Skeletal muscle satellite cell (primary cell): Measurements from ENCODE around the gene CTDSPL2.
A peak's percentile ranks its signal among the peaks of the same experiment; 100 is the strongest.
"Not testable (repeated sequence)": the region's sequence is repeated elsewhere in the genome, so short reads cannot be mapped to it uniquely, and the experiment has no call there.

Experiments used
- H3K27me3 ChIP-seq: 2 replicates; pipeline ENCODE4 v1.7.0; 2013; ENCODE audit warnings: low read length; ENCODE audit not compliant: control insufficient read depth, insufficient read depth
- H3K36me3 ChIP-seq: 2 replicates; pipeline ENCODE4 v1.7.0; 2013; ENCODE audit warnings: mild to moderate bottlenecking, control low read depth, low read length; ENCODE audit not compliant: insufficient read depth
- H3K4me1 ChIP-seq: 2 replicates; pipeline ENCODE4 v1.7.0; 2013; ENCODE audit warnings: low read length; ENCODE audit not compliant: control insufficient read depth, insufficient read depth
- H3K4me2 ChIP-seq: 2 replicates; pipeline ENCODE4 v1.7.0; 2013; ENCODE audit warnings: mild to moderate bottlenecking, low read length
- H3K4me3 ChIP-seq: 2 replicates; pipeline ENCODE4 v1.7.0; 2013; ENCODE audit warnings: low read length
- H3K9ac ChIP-seq: 2 replicates; pipeline ENCODE4 v1.7.0; 2013; ENCODE audit warnings: mild to moderate bottlenecking, low read depth, low read length, moderate library complexity
- H3K9me3 ChIP-seq: replicated peaks from 2 replicates; pipeline ENCODE4 v1.7.0; 2013; ENCODE audit warnings: mild to moderate bottlenecking, control low read depth, low read length

The CTDSPL2 gene

GRCh38 chr15:44530653-44531052, 103.2 kb downstream of the CTDSPL2 start:
- Histone ChIP-seq H3K9me3 (no peaks in the 10 kb centered on the region), H3K4me3 (no peak overlapping the region), H3K4me2 (no peak overlapping the region), H3K9ac (no peak overlapping the region), H3K27me3 (no peaks in the 10 kb centered on the region), H3K36me3 (peaks cover 34% of the 10 kb centered on the region), H3K4me1 (peaks cover 4% of the 10 kb centered on the region)

- not testable (repeated sequence) for H3K4me2 ChIP-seq, H3K4me3 ChIP-seq, H3K9me3 ChIP-seq, H3K9ac ChIP-seq, H3K27me3 ChIP-seq, H3K4me1 ChIP-seq
- H3K36me3 ChIP-seq: peaks cover 25% of the 10 kb centered on the region
Measured at GRCh38 chr15:44532275-44532674, 104.8 kb downstream of the CTDSPL2 start.

- Histone ChIP-seq H3K27me3 (no peaks in the 10 kb centered on the region), H3K9me3 (no peaks in the 10 kb centered on the region), H3K9ac (no peak overlapping the region), H3K36me3 (peaks cover 21% of the 10 kb centered on the region), H3K4me1 (peaks cover 9% of the 10 kb centered on the region), H3K4me2 (no peak overlapping the region), H3K4me3 (no peak overlapping the region)
Measured at GRCh38 chr15:44532689-44533088, 105.3 kb downstream of the CTDSPL2 start.

- Histone ChIP-seq H3K4me3 (peak overlapping the region; percentile 83), H3K4me1 (peaks cover 13% of the 10 kb centered on the region), H3K27me3 (no peaks in the 10 kb centered on the region), H3K36me3 (peaks cover 17% of the 10 kb centered on the region), H3K9ac (no peak overlapping the region), H3K9me3 (no peaks in the 10 kb centered on the region), H3K4me2 (peak overlapping the region; percentile 86)
Measured at GRCh38 chr15:44535092-44535491, 107.7 kb downstream of the CTDSPL2 start.

- Histone ChIP-seq H3K4me3 (peak overlapping the region; percentile 83), H3K27me3 (no peaks in the 10 kb centered on the region), H3K36me3 (peaks cover 22% of the 10 kb centered on the region), H3K4me2 (peak overlapping the region; percentile 86), H3K9ac (peak overlapping the region; percentile 91), H3K4me1 (peaks cover 13% of the 10 kb centered on the region), H3K9me3 (no peaks in the 10 kb centered on the region)
Measured at GRCh38 chr15:44535523-44536301, 108.3 kb downstream of the CTDSPL2 start.

- Histone ChIP-seq H3K4me2 (peak overlapping the region; percentile 86), H3K9me3 (no peaks in the 10 kb centered on the region), H3K36me3 (peaks cover 28% of the 10 kb centered on the region), H3K4me1 (peaks cover 20% of the 10 kb centered on the region), H3K9ac (peak overlapping the region; percentile 91), H3K27me3 (no peaks in the 10 kb centered on the region), H3K4me3 (peak overlapping the region; percentile 83)
Measured at GRCh38 chr15:44536302-44536961, 109.0 kb downstream of the CTDSPL2 start.

GRCh38 chr15:44536962-44537734, 109.7 kb downstream of the CTDSPL2 start, which contains the start of gene EIF3J:
TSS of gene EIF3J (plus strand) at chr15:44537147. CDS start at chr15:44537195, 48 bp downstream.
- Histone ChIP-seq H3K4me3 (peak within 1 kb of the TSS; percentile 95), H3K9ac (peak within 1 kb of the TSS; percentile 98), H3K4me1 (peaks cover 27% of the 10 kb centered on the region), H3K27me3 (no peaks in the 10 kb centered on the region), H3K4me2 (peak within 1 kb of the TSS; percentile 94), H3K36me3 (peaks cover 32% of the 10 kb centered on the region), H3K9me3 (no peaks in the 10 kb centered on the region)

- H3K9ac ChIP-seq: peak overlapping the region; percentile 98
- peak overlapping the region; percentile 95 for H3K4me3 ChIP-seq
- H3K27me3 ChIP-seq: no peaks in the 10 kb centered on the region
- no peaks in the 10 kb centered on the region for H3K9me3 ChIP-seq
- peak overlapping the region; percentile 94 for H3K4me2 ChIP-seq
- peaks cover 35% of the 10 kb centered on the region for H3K36me3 ChIP-seq
- peaks cover 34% of the 10 kb centered on the region for H3K4me1 ChIP-seq
Measured at GRCh38 chr15:44537735-44538240, 110.4 kb downstream of the CTDSPL2 start.

- H3K4me1 ChIP-seq: peaks cover 42% of the 10 kb centered on the region
- H3K4me3 ChIP-seq: peak overlapping the region; percentile 18
Measured at GRCh38 chr15:44541282-44541958, 114.0 kb downstream of the CTDSPL2 start.

GRCh38 chr15:44542596-44542995, 115.2 kb downstream of the CTDSPL2 start:
- peaks cover 28% of the 10 kb centered on the region for H3K36me3 ChIP-seq
- H3K4me2 ChIP-seq: peak overlapping the region; percentile 60
- H3K9me3 ChIP-seq: no peaks in the 10 kb centered on the region
- H3K4me3 ChIP-seq: no peak overlapping the region
- peaks cover 47% of the 10 kb centered on the region for H3K4me1 ChIP-seq
- H3K9ac ChIP-seq: peak overlapping the region; percentile 20
- no peaks in the 10 kb centered on the region for H3K27me3 ChIP-seq

More at GRCh38 chr15:44541282-44541958, 114.0 kb downstream of the CTDSPL2 start:
- no peaks in the 10 kb centered on the region for H3K9me3 ChIP-seq
- H3K4me2 ChIP-seq: peak overlapping the region; percentile 60
- peak overlapping the region; percentile 45 for H3K9ac ChIP-seq
- peaks cover 28% of the 10 kb centered on the region for H3K36me3 ChIP-seq
- no peaks in the 10 kb centered on the region for H3K27me3 ChIP-seq
